HG02610 (cell line): ENCODE measurements around the gene SERINC5.

ENCODE experiments used
- ATAC-seq: cut with Tn5 transposase; IDR thresholded peaks from one replicate; pipeline ENCODE4 v1.9.1; 2021; ENCODE audit warnings: mild to moderate bottlenecking, moderate library complexity; ENCODE audit not compliant: unreplicated experiment

SERINC5 gene

GRCh38 chr5:80255431-80255810, 427 bp downstream of the SERINC5 start:
- peak; percentile 36 for ATAC-seq

DNA sequence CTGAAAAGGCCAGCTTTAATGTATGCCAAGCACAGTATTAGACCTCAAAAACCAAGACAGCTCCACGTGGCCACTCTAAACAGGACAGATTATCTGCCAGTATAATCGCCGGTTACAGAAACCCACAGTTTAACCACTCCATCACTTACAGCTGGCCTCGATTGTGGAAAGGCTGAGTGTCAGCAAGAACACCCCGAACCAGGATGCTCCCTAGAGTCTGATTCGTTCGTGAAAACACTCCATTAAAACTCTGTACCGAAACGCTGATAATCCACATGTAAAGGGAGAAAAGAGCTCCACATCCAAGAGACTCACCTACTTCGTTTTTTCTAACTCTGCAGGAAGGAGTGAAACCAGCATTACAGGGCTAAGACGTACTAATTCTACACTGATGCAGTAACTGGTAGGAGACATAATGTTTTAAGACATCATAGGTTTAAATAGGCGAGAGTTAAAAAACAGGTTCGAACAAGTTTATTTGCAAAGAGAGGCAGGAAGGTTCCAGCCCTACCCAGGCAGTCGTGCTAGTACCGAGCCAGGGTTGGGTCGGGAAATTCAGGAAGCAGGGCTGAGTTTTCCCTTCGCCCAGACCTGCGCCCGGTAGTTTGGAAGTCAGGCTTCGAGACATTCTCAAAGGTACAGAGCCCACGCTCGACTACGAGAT, 949 bp downstream of the SERINC5 start:
- ATAC-seq: no peak

DNA sequence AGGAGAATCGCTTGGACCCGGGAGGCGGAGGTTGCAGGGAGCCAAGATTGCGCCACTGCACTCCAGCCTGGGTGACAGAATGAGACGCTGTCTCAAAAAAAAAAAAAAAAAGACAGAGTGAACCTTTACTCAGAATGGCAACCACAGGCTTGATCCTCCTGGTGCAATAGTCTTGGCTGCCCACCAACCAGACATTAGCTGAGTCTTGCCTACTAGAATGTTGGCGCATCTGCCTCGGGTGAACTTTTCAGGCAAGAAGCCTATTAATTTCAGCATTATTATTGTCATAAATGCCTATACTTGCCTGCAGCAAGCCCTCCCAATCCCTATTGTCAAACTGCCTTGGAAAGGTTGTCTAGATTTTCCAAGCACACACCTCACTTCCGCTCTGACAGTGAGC, 4.2 kb downstream of the SERINC5 start:
- ATAC-seq: no peak

- no peak for ATAC-seq
Observed at GRCh38 chr5:80250801-80251200, 5.0 kb downstream of the SERINC5 start.

DNA sequence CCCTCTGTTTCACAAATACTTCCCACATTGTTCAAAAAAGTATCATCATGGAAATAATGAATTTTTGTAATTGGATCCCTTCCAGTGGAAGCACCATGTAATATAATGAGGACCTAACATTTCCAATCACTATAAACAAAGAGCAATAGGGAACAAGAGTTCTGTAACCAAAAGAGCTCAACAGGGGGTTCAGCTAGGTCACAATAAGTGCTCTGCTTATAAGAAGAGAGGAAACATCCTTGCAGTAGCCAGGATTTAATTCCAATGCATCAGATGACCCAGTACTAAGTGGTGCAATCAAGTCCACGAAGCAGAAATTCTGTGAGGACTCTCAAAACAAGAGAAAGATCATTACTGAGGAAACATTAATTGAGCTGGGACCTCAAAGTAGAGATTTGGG, 5.9 kb downstream of the SERINC5 start:
- no peak for ATAC-seq

DNA sequence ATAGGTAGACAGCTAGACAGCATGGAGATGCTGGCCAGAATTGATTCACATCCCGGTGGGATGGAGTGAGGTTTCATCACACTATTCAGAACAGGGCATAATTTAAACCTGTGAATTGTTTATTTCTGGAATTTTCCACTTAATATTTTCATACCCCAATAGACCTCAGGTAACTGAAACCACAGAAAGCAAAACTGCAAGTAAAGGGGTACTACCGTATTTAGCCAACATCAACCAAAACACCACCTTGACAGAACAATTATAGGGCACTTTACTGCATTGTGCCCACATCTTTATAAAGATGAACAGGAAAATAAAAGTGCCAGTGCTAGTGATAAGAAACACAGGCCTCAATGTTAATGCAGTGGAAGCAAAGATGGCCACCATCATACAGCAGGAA, 7.5 kb downstream of the SERINC5 start:
- no peak for ATAC-seq

GRCh38 chr5:80246995-80247729, 8.7 kb downstream of the SERINC5 start:
- ATAC-seq: peak; percentile 79

DNA sequence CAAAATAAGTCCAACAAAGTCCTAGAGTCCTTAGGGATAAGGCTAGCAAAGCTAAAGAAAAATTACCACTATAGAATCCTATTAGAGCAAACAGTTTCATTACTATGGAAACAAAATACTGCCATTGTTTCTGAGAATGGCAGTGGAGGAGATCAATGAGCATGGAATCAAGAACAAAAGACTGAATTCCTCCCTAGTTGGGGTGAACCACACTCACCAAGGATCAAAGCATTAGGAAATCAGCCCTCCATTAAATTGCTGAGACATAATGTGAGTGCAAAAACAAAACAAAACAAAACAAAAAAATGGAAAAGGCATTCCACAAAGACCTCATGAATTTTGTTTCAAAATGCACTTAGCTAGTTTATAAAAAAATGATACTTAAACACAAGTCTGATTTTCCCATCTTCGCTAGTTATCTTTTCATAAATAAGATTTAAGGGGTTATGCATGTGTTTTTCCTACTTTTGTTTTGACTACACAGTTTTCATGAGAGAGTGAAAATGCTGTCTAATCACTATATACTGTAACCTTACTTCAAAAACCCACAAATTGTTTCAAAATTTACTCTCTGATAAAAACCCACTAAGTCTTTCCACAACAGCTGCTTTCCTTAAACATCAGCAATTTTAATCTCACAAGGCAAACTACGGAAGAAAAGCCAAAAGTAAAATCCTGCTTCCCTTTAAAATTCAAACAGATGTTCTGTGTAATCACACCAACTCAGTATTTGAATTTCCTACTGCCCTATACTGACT, 9.7 kb downstream of the SERINC5 start:
- ATAC-seq: no peak

- no peak for ATAC-seq
Observed at GRCh38 chr5:80243567-80243966, 12.3 kb downstream of the SERINC5 start.

GRCh38 chr5:80242849-80243248, 13.0 kb downstream of the SERINC5 start:
- ATAC-seq: no peak

DNA sequence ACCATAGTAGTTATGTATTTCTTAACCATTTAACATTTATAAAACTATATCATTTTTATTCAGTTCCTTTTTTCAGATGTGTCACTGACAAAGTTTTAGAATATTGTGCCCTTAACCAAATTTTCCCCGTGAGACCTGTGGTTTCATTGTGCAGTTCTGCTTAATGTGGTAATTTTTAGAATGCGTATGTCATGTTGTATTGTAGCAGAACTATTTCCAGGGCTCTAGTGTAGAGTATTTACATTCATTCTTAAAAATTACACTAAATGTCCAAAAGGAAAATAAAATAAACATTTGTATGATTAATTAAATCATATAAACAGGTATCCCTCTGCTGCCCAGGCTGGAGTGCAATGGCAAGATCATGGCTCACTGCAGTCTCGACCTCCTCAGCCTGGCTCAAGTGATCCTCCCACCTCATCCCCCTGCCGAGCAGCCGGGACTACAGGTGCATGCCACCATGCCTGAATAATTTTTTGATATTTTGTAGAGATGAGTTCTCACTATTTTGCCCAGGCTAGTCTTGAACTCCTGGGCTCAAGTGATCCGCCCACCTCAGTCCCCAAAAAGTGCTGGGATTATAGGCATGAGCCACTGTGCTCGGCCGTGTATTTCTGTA, 15.4 kb downstream of the SERINC5 start:
- ATAC-seq: no peak

- no peak for ATAC-seq
Observed at GRCh38 chr5:80239680-80240367, 16.0 kb downstream of the SERINC5 start.

GRCh38 chr5:80238778-80239679, 16.8 kb downstream of the SERINC5 start:
- no peak for ATAC-seq

DNA sequence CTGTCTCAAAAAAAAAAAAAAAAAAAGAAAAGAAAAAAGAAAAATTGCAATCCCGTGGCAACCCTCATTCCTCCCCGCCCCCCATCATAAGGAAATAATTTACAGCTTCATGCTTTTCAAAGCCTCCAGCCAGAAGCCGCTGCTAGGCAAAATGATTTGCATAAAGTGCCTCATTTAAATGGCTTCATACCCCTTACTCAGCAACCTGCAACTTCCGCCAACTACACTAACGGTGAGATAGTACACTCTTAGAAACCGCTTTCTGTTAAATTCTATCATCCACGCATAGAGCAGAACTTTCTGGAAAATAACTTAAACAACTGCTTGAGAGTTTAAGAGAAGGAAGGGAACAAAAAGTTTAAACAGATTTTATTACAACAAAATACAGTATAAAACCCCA, 17.8 kb downstream of the SERINC5 start:
- ATAC-seq: no peak

DNA sequence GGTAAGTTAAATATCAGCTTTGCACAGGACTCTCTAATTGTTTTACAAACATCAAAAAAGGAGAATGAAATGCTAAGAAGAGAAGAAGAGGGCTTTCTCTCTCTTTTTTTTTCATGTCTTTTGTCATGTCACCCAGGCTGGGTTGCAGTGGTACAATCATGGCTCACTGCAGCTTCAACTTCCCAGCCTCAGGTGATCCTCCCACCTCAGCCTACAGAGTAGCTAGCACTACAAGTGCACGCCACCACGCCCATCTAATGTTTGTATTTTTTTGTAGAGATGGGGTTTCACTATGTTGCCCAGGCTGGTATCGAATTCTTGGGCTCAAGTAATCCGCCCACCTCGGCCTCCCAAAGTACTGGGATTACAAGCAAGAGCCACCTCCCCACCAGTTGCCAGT, 18.6 kb downstream of the SERINC5 start:
- ATAC-seq: no peak

- no peak for ATAC-seq
Observed at GRCh38 chr5:80234116-80234948, 21.5 kb downstream of the SERINC5 start.

- no peak for ATAC-seq
Observed at GRCh38 chr5:80231693-80232092, 24.2 kb downstream of the SERINC5 start.

DNA sequence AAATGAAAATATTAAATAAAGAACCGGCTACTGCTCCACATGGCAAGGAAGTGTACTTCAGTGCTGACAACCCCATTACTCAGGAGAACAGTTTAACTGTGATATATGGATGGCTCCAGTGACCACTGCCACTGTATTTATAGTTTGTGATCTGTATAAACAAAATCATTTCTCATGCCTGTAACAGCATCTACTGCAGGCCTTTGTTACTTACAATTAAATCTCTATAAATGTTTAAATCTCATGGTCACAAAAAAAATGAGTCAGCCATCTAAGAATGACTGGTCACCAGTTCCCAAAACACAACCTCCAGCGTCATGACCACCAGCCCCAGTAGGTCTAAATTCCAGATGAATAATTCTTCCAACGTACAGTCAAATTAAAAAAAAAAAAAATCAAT, 24.6 kb downstream of the SERINC5 start:
- ATAC-seq: no peak
